IPS-11a (cell line): ENCODE measurements around the gene THY1.
"Not testable (repeated sequence)": the region's sequence is repeated elsewhere in the genome, so short reads cannot be mapped to it uniquely, and the experiment has no call there.

Experiments used
- H3K4me3 ChIP-seq: one replicate; pipeline ENCODE4 v1.5.1; 2013; ENCODE audit warnings: low read depth, low read length, control low read depth

The THY1 gene

DNA sequence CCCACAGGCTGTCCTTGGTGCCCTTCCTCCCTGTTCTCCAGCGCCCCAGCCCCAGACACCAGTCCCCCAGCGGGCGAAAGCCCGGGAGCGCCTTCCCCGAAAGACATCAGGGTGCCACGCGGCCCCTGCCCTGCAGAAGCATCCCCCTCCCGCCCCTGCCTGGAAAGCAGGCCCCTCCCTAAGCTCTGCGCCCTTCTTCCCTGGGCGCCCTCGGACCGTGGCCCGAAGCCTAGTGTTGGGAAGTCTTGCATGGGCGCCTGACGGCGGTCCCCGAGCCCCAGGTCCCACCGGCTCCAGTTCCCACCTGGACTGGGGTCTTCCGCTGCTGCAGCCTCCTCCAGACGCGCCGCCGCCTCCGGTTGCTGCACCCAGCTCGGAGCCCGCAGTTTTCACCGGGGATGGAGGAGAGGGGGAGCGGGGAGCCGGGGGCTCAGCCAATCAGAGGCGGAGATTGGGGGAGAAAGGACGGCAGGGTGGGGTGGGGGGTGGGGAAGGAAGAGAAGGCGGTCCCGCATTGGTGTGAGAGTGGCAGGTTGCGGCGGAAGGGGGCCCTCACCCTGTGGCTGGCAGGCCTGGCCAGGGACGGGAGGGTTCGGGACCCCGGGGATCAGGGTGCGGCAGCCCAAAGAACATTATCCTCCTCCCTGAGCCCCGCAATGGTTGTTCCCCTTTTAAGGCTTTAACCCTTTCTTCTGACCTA is at the start of gene THY1:
TSS of gene THY1 (minus strand) at position 364 of the 700 bp plus-strand sequence. CDS start 2,267 bp downstream, outside the sequence.
- peak within 1 kb of the TSS; percentile 71 for H3K4me3 ChIP-seq

GRCh38 chr11:119472186-119472855 is 49.3 kb upstream of the THY1 start:
- H3K4me3 ChIP-seq = no peak overlapping the region

DNA sequence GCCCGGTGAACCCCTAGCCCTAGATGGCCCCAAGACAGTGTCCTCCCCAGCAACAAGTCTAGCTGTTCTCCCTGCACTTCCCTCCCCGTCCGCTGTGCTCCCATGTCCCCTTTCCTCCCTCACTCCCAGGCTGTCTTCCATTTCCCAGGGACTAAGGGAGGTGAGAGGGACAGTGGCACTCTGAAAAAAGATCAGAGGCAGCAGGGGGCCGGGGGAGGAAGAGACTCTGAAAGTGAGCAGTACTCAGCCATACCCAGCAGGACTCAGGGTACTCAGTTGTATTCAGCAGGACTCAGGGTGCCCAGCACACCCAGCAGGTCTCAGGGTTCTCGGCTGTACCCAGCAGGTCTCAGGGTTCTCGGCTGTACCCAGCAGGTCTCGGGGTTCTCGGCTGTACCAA is 48.4 kb upstream of the THY1 start:
- H3K4me3 ChIP-seq = no peak overlapping the region

- no peak overlapping the region for H3K4me3 ChIP-seq
Measured at GRCh38 chr11:119470317-119471291, 47.6 kb upstream of the THY1 start.

DNA sequence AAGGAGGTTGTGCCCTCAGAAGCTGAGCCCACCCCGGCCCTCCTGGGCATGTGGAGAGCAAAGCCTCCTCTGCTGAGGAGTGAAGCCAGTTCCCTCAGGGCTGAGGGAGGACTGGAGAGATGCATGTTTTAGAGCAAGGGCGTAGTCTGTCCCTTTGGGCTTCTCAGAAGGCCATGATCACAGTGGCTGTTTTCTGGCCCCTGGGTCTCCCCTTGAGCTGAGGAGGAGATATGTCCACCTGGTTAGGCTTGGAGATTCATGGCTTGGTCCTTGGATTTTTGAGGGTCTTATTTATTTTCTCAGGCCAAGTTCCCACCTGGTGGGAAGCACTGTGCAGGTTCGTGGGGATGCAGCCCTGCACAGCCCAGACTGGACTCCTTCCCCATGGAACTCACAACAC is 46.5 kb upstream of the THY1 start:
- H3K4me3 ChIP-seq = no peak overlapping the region

GRCh38 chr11:119468511-119468910 is 45.5 kb upstream of the THY1 start:
- no peak overlapping the region for H3K4me3 ChIP-seq

DNA sequence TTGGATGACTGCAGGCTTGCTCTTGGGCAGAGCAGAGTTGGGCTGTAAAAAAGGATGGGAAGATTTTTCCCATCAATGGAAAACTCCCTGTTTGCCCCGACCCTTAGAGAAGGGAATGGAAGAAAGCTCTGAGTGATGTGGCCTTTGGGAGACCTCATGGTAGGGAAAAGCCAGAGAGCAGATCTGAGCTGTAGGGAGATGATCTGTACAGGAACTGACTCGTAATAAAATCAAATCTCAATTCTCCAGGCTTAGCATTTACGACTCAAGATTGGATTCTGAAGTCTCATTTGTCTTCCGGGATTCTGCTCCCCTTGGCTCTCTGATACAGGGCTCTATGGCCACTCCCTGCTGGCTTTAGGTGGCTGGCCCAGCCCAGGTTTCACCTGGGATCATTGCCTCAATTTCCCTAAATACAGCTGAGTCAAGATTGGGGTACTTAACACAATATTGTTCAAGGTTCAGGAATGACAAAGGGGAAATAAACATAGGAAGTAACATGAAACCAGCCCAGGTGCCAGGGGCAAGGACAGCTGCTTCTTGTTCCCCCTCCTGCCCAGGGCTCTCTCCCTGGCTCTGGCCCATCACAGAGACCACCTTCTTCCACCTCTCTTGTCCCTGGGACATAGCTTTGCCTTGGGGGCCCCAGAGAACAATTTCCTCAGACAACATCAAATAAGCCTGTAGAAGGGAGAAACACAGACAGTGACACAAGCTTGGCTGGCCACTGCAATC is 38.4 kb upstream of the THY1 start:
- H3K4me3 ChIP-seq = no peak overlapping the region

DNA sequence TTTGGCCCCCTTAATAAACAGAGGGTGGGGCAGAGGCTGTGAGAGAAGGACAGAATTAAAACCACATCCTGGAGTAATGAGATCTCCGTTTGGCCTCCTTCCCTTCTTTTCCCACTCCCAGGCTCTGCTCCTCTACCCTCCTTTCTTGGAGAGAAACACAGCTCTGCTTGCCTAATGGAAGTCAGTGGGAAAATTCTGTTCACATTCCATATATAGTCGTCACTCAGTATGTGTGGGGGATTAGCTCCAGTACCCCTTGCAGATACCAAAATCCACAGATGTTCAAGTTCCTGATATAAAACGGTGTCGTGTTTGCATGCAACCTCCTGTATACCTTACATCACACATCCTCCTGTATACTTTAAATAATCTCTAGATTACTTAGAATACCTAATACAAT is 37.6 kb upstream of the THY1 start:
- no peak overlapping the region for H3K4me3 ChIP-seq

- H3K4me3 ChIP-seq = no peak overlapping the region
Measured at GRCh38 chr11:119460097-119460496, 37.1 kb upstream of the THY1 start.

GRCh38 chr11:119459293-119459976 is 36.5 kb upstream of the THY1 start:
- no peak overlapping the region for H3K4me3 ChIP-seq

GRCh38 chr11:119455708-119456107 is 32.7 kb upstream of the THY1 start:
- H3K4me3 ChIP-seq = not testable (repeated sequence)

DNA sequence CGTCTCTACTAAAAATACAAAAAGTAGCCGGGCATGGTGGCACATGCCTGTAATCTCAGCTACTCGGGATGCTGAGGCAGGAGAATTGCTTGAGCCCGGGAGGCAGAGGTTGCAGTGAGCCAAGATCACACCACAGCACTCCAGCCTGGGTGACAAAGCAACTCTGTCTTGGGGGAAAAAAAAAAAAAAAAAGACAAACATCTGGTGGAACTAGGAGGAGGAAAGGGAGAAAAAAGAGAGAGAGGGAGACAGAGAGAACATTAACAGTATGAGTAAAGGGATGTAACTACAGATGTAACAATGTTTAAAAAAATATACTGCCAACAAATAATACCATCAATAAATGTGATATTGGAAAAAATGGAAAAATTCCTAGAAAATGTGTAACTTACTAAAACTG is 32.3 kb upstream of the THY1 start:
- H3K4me3 ChIP-seq = not testable (repeated sequence)

GRCh38 chr11:119453881-119454280 is 30.9 kb upstream of the THY1 start:
- H3K4me3 ChIP-seq = no peak overlapping the region

DNA sequence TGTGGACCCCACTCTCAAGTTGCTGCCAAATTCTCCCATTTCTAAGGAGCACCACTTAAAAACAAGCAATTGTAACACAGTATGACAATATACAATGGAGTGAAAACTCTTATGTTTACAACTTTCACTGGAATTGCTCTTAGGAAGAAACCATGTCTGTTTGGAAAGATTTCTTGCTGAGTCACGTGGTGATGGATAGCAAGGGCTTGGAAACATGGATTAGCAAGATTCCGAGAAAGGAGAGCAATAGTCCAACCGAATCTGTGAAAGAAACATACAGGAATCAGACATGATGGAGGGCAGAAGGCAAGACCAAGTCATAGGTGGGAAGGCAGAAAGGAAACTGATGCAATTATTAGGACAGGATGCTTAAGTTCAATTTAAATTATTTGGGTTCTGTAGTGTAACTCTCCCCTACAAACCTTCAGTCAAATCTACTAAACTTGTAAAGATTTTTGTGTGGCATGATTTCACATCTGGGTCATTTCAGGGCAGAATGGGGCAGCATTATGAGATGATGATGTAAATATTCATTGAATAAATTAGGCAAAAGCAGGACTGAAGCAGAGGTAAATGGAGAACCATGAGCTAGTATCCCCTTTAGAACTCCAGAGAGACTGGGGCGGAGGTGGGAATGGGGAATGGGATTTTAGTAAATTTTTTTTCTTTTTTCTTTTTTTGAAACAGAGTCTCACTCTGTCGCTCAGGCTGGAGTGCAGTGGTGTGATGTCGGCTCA is 27.8 kb upstream of the THY1 start:
- H3K4me3 ChIP-seq = no peak overlapping the region

GRCh38 chr11:119449498-119449897 is 26.5 kb upstream of the THY1 start:
- no peak overlapping the region for H3K4me3 ChIP-seq

DNA sequence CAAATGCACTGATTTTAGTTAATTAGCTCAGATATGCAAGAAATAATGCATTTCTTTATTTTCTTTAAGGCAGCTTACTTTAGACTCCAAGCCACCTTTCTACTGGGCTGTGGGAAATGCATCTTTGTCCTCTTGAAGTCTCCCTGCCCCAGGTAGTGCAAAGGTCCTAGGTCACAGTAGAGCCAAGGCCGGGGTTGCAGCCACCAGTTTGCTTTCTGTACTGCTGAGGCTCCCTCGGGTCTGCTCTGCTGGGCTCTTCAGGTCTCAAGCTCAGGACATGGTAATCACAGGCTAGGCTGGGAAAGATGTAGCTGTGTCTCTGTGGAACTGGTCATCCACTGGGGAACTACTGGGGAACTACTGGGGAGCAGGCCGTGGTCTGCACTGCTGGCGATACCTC is 25.4 kb upstream of the THY1 start:
- no peak overlapping the region for H3K4me3 ChIP-seq

- H3K4me3 ChIP-seq = no peak overlapping the region
Measured at GRCh38 chr11:119447664-119448242, 24.8 kb upstream of the THY1 start.

- no peak overlapping the region for H3K4me3 ChIP-seq
Measured at GRCh38 chr11:119446871-119447663, 24.1 kb upstream of the THY1 start.
